ENCODE results near the gene HOXC10.

The HOXC10 gene

DNA sequence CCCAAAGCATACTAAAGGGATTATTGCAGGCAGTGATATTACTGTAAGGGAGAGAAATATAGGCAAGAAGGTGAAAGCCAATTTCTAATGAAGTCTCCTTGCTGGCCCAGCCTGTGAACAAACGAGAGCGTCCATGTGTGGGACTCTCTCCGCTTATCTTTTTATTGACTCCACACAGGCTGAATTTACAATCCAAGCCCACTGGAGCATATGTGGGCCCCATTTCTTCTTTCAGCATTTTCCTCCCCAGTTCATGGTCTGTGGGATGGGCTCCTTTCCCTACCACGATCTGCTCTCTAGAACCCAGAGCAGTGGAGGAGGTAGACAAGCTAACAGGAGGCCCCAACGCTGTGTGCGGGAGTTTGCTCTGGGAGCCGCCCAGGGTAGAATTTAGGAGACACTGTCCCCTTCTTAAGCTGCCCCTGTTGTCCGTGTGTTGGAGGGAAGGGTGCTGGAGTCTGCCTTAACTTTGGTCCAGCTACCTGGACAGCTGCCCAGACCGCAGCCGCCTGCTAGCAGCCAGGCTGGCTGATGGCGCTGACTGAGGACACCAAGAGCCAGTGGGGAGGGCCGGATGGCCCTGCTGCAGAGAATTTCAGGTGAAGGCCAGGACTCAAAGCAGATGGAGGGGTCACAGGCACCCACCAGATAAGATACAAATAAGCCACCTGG is 15.2 kb upstream of the HOXC10 start:
- Histone ChIP-seq H3K27me3 (ENCODE audit: insufficient read depth, poor library complexity, severe bottlenecking) (peaks cover 98% of the 10 kb centered on the region), H3K4me3 (replicated peaks; ENCODE audit: insufficient read depth, low read length) (no peak overlapping the region), H3K27ac (replicated peaks) (no peak overlapping the region)
- TF ChIP-seq, protein P1, sequence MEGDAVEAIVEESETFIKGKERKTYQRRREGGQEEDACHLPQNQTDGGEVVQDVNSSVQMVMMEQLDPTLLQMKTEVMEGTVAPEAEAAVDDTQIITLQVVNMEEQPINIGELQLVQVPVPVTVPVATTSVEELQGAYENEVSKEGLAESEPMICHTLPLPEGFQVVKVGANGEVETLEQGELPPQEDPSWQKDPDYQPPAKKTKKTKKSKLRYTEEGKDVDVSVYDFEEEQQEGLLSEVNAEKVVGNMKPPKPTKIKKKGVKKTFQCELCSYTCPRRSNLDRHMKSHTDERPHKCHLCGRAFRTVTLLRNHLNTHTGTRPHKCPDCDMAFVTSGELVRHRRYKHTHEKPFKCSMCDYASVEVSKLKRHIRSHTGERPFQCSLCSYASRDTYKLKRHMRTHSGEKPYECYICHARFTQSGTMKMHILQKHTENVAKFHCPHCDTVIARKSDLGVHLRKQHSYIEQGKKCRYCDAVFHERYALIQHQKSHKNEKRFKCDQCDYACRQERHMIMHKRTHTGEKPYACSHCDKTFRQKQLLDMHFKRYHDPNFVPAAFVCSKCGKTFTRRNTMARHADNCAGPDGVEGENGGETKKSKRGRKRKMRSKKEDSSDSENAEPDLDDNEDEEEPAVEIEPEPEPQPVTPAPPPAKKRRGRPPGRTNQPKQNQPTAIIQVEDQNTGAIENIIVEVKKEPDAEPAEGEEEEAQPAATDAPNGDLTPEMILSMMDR (IDR thresholded peaks at IDR 0.05; ENCODE audit: insufficient read depth, low read length): no peak
- no peak for TF ChIP-seq SPI1 (IDR thresholded peaks at IDR 0.05; ENCODE audit: borderline replicate concordance, low read depth)
- TF ChIP-seq, protein P2, sequence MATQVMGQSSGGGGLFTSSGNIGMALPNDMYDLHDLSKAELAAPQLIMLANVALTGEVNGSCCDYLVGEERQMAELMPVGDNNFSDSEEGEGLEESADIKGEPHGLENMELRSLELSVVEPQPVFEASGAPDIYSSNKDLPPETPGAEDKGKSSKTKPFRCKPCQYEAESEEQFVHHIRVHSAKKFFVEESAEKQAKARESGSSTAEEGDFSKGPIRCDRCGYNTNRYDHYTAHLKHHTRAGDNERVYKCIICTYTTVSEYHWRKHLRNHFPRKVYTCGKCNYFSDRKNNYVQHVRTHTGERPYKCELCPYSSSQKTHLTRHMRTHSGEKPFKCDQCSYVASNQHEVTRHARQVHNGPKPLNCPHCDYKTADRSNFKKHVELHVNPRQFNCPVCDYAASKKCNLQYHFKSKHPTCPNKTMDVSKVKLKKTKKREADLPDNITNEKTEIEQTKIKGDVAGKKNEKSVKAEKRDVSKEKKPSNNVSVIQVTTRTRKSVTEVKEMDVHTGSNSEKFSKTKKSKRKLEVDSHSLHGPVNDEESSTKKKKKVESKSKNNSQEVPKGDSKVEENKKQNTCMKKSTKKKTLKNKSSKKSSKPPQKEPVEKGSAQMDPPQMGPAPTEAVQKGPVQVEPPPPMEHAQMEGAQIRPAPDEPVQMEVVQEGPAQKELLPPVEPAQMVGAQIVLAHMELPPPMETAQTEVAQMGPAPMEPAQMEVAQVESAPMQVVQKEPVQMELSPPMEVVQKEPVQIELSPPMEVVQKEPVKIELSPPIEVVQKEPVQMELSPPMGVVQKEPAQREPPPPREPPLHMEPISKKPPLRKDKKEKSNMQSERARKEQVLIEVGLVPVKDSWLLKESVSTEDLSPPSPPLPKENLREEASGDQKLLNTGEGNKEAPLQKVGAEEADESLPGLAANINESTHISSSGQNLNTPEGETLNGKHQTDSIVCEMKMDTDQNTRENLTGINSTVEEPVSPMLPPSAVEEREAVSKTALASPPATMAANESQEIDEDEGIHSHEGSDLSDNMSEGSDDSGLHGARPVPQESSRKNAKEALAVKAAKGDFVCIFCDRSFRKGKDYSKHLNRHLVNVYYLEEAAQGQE (IDR thresholded peaks at IDR 0.05; ENCODE audit: insufficient replicate concordance, low read depth): no peak
- no peak for DNase-seq (ENCODE audit: low read depth in 1 of 2, low spot score in 1 of 2)

DNA sequence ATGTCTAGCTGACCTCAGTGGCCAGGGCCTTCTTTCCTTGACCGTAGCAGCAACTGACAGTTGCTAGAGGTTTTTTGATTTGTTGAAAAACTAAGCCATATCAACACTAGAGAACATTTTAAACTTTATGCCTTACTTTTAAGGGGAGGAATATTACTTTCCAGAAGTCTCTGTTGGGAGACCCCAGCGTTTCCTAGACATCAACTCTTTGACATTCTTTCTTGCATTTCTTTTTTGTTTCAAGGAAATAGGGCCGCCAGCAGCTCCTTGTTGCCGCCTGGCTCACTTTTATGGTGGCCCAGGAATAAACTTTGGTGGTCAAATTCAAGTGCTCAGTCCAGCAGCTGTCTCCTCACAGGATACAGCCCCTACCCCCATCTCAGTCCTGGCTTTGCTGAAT is 14.5 kb upstream of the HOXC10 start:
- H3K4me3 ChIP-seq (replicated peaks; ENCODE audit: insufficient read depth, low read length): no peak overlapping the region
- peaks cover 98% of the 10 kb centered on the region for H3K27me3 ChIP-seq (ENCODE audit: insufficient read depth, poor library complexity, severe bottlenecking)
- TF ChIP-seq SPI1 (IDR thresholded peaks at IDR 0.05; ENCODE audit: borderline replicate concordance, low read depth) (no peak), POLR2AphosphoS5 (IDR thresholded peaks at IDR 0.05; ENCODE audit: low read depth) (no peak)
- TF ChIP-seq, protein P1 (IDR thresholded peaks at IDR 0.05; ENCODE audit: insufficient read depth, low read length): no peak

DNA sequence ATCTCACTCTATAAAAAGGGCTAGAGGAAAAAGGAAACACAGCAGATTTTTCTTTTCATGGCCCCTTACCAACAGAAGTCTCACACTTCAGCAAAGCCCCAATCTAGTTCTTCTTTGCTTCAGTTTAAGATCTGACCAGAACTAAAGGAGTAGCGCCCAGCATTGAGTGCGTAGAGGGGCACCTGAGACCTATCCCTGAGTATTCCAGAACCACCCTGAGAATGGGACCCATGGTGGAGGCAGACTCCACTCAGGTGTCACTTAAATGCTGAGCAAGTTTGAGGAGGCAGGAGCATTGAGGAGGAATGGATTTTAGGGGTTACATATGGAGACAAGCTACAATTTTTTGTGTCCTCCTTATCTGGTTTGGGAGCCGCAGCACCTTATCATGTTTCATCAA is 13.8 kb upstream of the HOXC10 start:
- H3K27ac ChIP-seq (replicated peaks): no peak overlapping the region
- H3K4me3 ChIP-seq (replicated peaks; ENCODE audit: insufficient read depth, low read length): no peak overlapping the region
- peaks cover 96% of the 10 kb centered on the region for H3K27me3 ChIP-seq (ENCODE audit: insufficient read depth, poor library complexity, severe bottlenecking)
- DNase-seq (ENCODE audit: low read depth in 1 of 2, low spot score in 1 of 2): no peak
- TF ChIP-seq SPI1 (IDR thresholded peaks at IDR 0.05; ENCODE audit: borderline replicate concordance, low read depth): no peak
- TF ChIP-seq, protein P2 (IDR thresholded peaks at IDR 0.05; ENCODE audit: insufficient replicate concordance, low read depth): no peak
- TF ChIP-seq, protein P1 (IDR thresholded peaks at IDR 0.05; ENCODE audit: insufficient read depth, low read length): no peak
- TF ChIP-seq POLR2AphosphoS5 (IDR thresholded peaks at IDR 0.05; ENCODE audit: low read depth): no peak

More for the DNA sequence above, 14.5 kb upstream of the HOXC10 start:
- no peak for DNase-seq (ENCODE audit: low read depth in 1 of 2, low spot score in 1 of 2)
- H3K27ac ChIP-seq (replicated peaks): no peak overlapping the region

DNA sequence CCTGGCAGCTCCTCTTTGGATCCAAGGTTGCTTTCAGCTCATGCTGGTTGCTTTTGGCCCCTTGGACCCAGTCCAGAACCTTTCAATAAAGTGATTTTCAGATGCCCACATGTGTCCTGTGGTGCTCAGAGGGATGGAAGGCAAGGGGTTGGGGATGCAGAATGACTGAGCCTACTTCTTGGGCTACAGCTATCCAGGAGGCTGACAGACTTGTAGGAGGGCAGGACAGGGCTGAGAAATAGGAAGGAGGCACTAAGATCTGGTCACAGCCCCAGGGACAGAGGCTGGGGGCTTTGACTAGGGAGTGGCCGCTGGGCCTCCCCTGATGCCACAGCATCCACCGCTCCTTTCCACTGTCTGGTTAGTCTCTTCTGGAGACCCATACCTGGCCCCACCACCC is 13.3 kb upstream of the HOXC10 start:
- TF ChIP-seq SPI1 (IDR thresholded peaks at IDR 0.05; ENCODE audit: borderline replicate concordance, low read depth): no peak
- TF ChIP-seq POLR2AphosphoS5 (IDR thresholded peaks at IDR 0.05; ENCODE audit: low read depth): no peak
- TF ChIP-seq GABPA (IDR thresholded peaks at IDR 0.05; ENCODE audit: low read depth): no peak
- DNase-seq (ENCODE audit: low read depth in 1 of 2, low spot score in 1 of 2): no peak
- H3K27ac ChIP-seq (replicated peaks): no peak overlapping the region
- peaks cover 94% of the 10 kb centered on the region for H3K27me3 ChIP-seq (ENCODE audit: insufficient read depth, poor library complexity, severe bottlenecking)
- no peak overlapping the region for H3K4me3 ChIP-seq (replicated peaks; ENCODE audit: insufficient read depth, low read length)
